Neural crest cell (in vitro differentiated cells): Measurements from ENCODE around the gene FAN1. TPM values are rescaled to one million over a fixed set of nuclear protein-coding genes. Genes with fewer than 3 reads are reported as not detected.

Experiments used
- DNase-seq: peaks from one replicate; pipeline ENCODE4 v3.0.0; 2021; ENCODE audit warnings: low read depth, mixed read lengths, low spot score
- H3K27ac Mint-ChIP-seq: one replicate; pipeline ENCODE4 v1.8.0; 2021; ENCODE audit warnings: mild to moderate bottlenecking, mixed read lengths; ENCODE audit not compliant: unreplicated experiment
- H3K27me3 Mint-ChIP-seq: 2 replicates; pipeline ENCODE4 v1.8.0; 2021; ENCODE audit warnings: low read depth, mild to moderate bottlenecking, mixed read lengths
- H3K36me3 Mint-ChIP-seq: 2 replicates; pipeline ENCODE4 v1.8.0; 2021; ENCODE audit warnings: low read depth, mild to moderate bottlenecking, mixed read lengths
- H3K4me1 Mint-ChIP-seq: 2 replicates; pipeline ENCODE4 v1.8.0; 2021; ENCODE audit warnings: mixed read lengths
- H3K4me3 Mint-ChIP-seq: one replicate; pipeline ENCODE4 v1.8.0; 2021; ENCODE audit warnings: mild to moderate bottlenecking, mixed read lengths
- H3K9me3 Mint-ChIP-seq: 2 replicates; pipeline ENCODE4 v1.8.0; 2021; ENCODE audit warnings: mixed read lengths
- CTCF ChIP-seq: fragments of 200-600 bp; sonication (generic); conservative IDR thresholded peaks from 2 replicates; pipeline ENCODE4 v1.5.0; 2021; ENCODE audit warnings: antibody characterized with exemption, mild to moderate bottlenecking
- total RNA-seq: library from RNA; stranded (reverse); gene quantifications from 2 replicates; pipeline ENCODE4 v1.2.1, GENCODE V29; 2021

Gene FAN1
- total RNA-seq, 1 donor from 2014 or later: 24.1 TPM

- peaks cover 13% of the 10 kb centered on the region for H3K36me3 Mint-ChIP-seq
- peaks cover 28% of the 10 kb centered on the region for H3K4me1 Mint-ChIP-seq
- no peak overlapping the region for H3K4me3 Mint-ChIP-seq
These were observed 16.3 kb downstream of the FAN1 start for GRCh38 chr15:30919877-30920550.

DNA sequence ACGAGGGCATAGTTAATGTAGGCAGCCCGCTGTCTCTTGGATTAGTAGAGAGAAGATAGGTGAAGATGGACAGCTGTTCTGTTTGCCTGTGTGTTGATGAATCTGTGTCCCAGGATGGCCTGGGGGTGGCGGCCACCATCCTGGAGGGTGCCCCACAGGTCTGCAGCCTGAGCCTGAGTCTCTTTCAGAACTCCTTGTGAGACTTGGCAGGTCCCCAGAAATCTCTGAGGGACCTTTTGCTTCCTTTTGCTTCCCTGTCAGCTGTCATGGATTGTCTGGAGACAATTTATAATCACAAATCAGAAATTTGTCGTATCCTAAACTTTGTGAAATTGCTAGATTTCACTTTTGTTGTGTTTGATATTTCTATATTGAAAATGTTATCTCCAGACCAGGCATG is 17.4 kb downstream of the FAN1 start:
- no peak for DNase-seq
- no peak for TF ChIP-seq CTCF
- Mint-ChIP-seq H3K27me3 (no peaks in the 10 kb centered on the region), H3K27ac (no peak overlapping the region), H3K4me1 (peaks cover 28% of the 10 kb centered on the region), H3K36me3 (peaks cover 12% of the 10 kb centered on the region), H3K4me3 (no peak overlapping the region), H3K9me3 (no peaks in the 10 kb centered on the region)

More at GRCh38 chr15:30919877-30920550, 16.3 kb downstream of the FAN1 start:
- Mint-ChIP-seq H3K9me3 (no peaks in the 10 kb centered on the region), H3K27me3 (no peaks in the 10 kb centered on the region), H3K27ac (no peak overlapping the region)
- DNase-seq: no peak
- no peak for TF ChIP-seq CTCF

GRCh38 chr15:30921781-30922479 is 18.2 kb downstream of the FAN1 start:
- TF ChIP-seq CTCF: no peak
- no peak overlapping the region for H3K4me3 Mint-ChIP-seq
- DNase-seq: no peak
- H3K36me3 Mint-ChIP-seq: peaks cover 6% of the 10 kb centered on the region
- peak overlapping the region; percentile 93 for H3K27ac Mint-ChIP-seq
- H3K9me3 Mint-ChIP-seq: no peaks in the 10 kb centered on the region
- peaks cover 28% of the 10 kb centered on the region for H3K4me1 Mint-ChIP-seq
- no peaks in the 10 kb centered on the region for H3K27me3 Mint-ChIP-seq

DNA sequence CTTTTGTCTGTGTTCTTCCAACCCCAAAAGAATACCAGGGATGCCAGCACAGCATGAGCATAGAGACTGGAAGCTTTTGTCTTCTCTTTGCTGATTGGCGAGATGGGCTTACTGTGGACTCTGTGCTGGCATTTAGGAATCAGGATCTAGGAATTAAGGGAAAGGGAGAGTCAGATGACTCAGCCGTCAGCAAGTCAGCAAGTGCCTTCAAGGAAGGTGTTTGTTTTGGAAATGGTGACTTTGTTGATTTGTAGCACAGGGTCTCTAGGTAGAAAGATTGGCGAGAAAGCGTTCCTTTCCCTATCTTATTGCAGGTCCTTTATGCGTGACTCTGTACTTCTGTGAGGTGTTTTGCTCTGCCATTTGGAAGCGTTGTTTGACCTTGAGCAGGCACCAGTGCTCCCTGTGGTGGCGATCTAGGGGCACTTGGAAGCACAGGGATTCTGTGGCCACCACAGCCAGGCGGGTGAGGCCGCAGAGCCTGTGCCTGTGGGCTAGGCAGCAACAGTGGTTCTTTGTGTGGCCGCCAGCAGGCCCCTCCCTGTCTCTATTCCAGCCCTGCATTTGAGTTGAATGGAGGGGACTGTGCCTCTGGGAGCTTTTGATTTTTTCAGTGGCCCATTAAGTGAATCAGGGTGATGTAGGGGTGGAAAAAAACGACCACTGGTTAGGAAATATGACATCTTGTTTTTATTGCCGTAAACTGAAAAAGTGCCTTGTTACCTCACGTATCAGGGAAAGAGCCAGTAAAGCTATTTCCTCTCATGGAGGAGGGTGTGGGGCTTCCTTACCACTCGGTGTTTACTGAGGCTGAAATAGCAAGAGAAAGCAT is 19.0 kb downstream of the FAN1 start:
- H3K4me1 Mint-ChIP-seq: peaks cover 28% of the 10 kb centered on the region
- H3K36me3 Mint-ChIP-seq: peaks cover 4% of the 10 kb centered on the region
- no peak for TF ChIP-seq CTCF
- no peaks in the 10 kb centered on the region for H3K27me3 Mint-ChIP-seq
- peak; percentile 42 for DNase-seq
- H3K9me3 Mint-ChIP-seq: no peaks in the 10 kb centered on the region
- H3K27ac Mint-ChIP-seq: peak overlapping the region; percentile 93
- peak overlapping the region; percentile 49 for H3K4me3 Mint-ChIP-seq

GRCh38 chr15:30923429-30923828 is 19.7 kb downstream of the FAN1 start:
- Mint-ChIP-seq H3K36me3 (peaks cover 4% of the 10 kb centered on the region), H3K4me3 (peak overlapping the region; percentile 49), H3K27me3 (no peaks in the 10 kb centered on the region), H3K4me1 (peaks cover 28% of the 10 kb centered on the region), H3K27ac (peak overlapping the region; percentile 93), H3K9me3 (no peaks in the 10 kb centered on the region)
- TF ChIP-seq CTCF: no peak
- DNase-seq: no peak
